HepG2 (cell line): ENCODE results near the gene ZC3H18. TPM values are rescaled to one million over a fixed set of nuclear protein-coding genes. Genes with fewer than 3 reads are reported as not detected.

Experiments
- ELK4 ChIP-seq: sonication (generic); formaldehyde crosslinking; IDR thresholded peaks from 2 replicates; pipeline ENCODE4 v1.9.0; 2021; ENCODE audit warnings: missing genetic modification reagents, borderline replicate concordance
- GTF3A ChIP-seq: sonication (generic); formaldehyde crosslinking; conservative IDR thresholded peaks from 2 replicates; pipeline ENCODE4 v1.4.0; 2020; ENCODE audit warnings: mild to moderate bottlenecking, missing genetic modification reagents
- SNRNP70 ChIP-seq: fragments of 200-400 bp; formaldehyde crosslinking; IDR thresholded peaks from 2 replicates; pipeline ENCODE4 v1.6.1; 2017; ENCODE audit warnings: mild to moderate bottlenecking, low read depth, low read length, moderate library complexity
- polyA plus RNA-seq, 8 experiments: library from polyadenylated mRNA; depleted of rRNA in 3 of 8; stranded (reverse) in 7 of 8; unstranded in 1 of 8; fragments of >200 nt; fragmentation: Illumina TruSeq in 4 of 8; extraction: Trizol in 4 of 8; gene quantifications; 2 replicates each; pipeline versions ENCODE4 v1.2.1 to v1.2.3, GENCODE V29; 2011 to 2016; ENCODE audit warnings: low read depth in 4 of 8, missing spikeins in 1 of 8, mixed read lengths in 1 of 8; ENCODE audit not compliant: insufficient read depth in 1 of 8
- total RNA-seq, 5 experiments: library from RNA; depleted of rRNA; stranded (reverse); fragments of >200 nt; fragmentation: Illumina TruSeq; extraction: Trizol; gene quantifications; 2 replicates each; pipeline ENCODE4 v1.2.3, GENCODE V29; 2016; ENCODE audit warnings: low read depth in 1 of 5
- TF ChIP-seq, protein P1 (sequence below): sonication (generic); formaldehyde crosslinking; IDR thresholded peaks from 2 replicates; pipeline ENCODE4 v1.4.0; 2020; ENCODE audit warnings: missing genetic modification reagents
- TF ChIP-seq, protein P2 (sequence below): sonication (generic); formaldehyde crosslinking; IDR thresholded peaks from 2 replicates; pipeline ENCODE4 v1.5.0; 2020; ENCODE audit warnings: mild to moderate bottlenecking, missing genetic modification reagents
- TF ChIP-seq, protein P3 (sequence below): sonication (generic); formaldehyde crosslinking; IDR thresholded peaks from 2 replicates; pipeline ENCODE4 v1.4.0; 2020; ENCODE audit warnings: mild to moderate bottlenecking, missing genetic modification reagents
- TF ChIP-seq, protein P4 (sequence below): sonication (generic); formaldehyde crosslinking; IDR thresholded peaks from 2 replicates; pipeline ENCODE4 v1.5.0; 2020; ENCODE audit warnings: mild to moderate bottlenecking, missing genetic modification reagents, moderate library complexity

The ZC3H18 gene
- total and polyA plus RNA-seq, 2 of the 13 experiments (the other 11 are each of a cell fraction or from before 2014, with no cell fraction given), result 11.2 to 27.4 TPM

- TF ChIP-seq, protein P1, sequence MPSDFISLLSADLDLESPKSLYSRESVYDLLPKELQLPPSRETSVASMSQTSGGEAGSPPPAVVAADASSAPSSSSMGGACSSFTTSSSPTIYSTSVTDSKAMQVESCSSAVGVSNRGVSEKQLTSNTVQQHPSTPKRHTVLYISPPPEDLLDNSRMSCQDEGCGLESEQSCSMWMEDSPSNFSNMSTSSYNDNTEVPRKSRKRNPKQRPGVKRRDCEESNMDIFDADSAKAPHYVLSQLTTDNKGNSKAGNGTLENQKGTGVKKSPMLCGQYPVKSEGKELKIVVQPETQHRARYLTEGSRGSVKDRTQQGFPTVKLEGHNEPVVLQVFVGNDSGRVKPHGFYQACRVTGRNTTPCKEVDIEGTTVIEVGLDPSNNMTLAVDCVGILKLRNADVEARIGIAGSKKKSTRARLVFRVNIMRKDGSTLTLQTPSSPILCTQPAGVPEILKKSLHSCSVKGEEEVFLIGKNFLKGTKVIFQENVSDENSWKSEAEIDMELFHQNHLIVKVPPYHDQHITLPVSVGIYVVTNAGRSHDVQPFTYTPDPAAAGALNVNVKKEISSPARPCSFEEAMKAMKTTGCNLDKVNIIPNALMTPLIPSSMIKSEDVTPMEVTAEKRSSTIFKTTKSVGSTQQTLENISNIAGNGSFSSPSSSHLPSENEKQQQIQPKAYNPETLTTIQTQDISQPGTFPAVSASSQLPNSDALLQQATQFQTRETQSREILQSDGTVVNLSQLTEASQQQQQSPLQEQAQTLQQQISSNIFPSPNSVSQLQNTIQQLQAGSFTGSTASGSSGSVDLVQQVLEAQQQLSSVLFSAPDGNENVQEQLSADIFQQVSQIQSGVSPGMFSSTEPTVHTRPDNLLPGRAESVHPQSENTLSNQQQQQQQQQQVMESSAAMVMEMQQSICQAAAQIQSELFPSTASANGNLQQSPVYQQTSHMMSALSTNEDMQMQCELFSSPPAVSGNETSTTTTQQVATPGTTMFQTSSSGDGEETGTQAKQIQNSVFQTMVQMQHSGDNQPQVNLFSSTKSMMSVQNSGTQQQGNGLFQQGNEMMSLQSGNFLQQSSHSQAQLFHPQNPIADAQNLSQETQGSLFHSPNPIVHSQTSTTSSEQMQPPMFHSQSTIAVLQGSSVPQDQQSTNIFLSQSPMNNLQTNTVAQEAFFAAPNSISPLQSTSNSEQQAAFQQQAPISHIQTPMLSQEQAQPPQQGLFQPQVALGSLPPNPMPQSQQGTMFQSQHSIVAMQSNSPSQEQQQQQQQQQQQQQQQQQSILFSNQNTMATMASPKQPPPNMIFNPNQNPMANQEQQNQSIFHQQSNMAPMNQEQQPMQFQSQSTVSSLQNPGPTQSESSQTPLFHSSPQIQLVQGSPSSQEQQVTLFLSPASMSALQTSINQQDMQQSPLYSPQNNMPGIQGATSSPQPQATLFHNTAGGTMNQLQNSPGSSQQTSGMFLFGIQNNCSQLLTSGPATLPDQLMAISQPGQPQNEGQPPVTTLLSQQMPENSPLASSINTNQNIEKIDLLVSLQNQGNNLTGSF (CRISPR knock-in tag), result peak; percentile 99
- TF ChIP-seq ELK4 (CRISPR knock-in tag) (peak; percentile 85; the same call in 1 of the 2 replicates), SNRNP70 (no peak), GTF3A (CRISPR knock-in tag) (0 out of 2 replicates have a peak, but pooled peaks have one; percentile 44)
- TF ChIP-seq, protein P2, sequence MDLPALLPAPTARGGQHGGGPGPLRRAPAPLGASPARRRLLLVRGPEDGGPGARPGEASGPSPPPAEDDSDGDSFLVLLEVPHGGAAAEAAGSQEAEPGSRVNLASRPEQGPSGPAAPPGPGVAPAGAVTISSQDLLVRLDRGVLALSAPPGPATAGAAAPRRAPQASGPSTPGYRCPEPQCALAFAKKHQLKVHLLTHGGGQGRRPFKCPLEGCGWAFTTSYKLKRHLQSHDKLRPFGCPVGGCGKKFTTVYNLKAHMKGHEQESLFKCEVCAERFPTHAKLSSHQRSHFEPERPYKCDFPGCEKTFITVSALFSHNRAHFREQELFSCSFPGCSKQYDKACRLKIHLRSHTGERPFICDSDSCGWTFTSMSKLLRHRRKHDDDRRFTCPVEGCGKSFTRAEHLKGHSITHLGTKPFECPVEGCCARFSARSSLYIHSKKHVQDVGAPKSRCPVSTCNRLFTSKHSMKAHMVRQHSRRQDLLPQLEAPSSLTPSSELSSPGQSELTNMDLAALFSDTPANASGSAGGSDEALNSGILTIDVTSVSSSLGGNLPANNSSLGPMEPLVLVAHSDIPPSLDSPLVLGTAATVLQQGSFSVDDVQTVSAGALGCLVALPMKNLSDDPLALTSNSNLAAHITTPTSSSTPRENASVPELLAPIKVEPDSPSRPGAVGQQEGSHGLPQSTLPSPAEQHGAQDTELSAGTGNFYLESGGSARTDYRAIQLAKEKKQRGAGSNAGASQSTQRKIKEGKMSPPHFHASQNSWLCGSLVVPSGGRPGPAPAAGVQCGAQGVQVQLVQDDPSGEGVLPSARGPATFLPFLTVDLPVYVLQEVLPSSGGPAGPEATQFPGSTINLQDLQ (CRISPR knock-in tag), result peak; percentile 97
- TF ChIP-seq, protein P3, sequence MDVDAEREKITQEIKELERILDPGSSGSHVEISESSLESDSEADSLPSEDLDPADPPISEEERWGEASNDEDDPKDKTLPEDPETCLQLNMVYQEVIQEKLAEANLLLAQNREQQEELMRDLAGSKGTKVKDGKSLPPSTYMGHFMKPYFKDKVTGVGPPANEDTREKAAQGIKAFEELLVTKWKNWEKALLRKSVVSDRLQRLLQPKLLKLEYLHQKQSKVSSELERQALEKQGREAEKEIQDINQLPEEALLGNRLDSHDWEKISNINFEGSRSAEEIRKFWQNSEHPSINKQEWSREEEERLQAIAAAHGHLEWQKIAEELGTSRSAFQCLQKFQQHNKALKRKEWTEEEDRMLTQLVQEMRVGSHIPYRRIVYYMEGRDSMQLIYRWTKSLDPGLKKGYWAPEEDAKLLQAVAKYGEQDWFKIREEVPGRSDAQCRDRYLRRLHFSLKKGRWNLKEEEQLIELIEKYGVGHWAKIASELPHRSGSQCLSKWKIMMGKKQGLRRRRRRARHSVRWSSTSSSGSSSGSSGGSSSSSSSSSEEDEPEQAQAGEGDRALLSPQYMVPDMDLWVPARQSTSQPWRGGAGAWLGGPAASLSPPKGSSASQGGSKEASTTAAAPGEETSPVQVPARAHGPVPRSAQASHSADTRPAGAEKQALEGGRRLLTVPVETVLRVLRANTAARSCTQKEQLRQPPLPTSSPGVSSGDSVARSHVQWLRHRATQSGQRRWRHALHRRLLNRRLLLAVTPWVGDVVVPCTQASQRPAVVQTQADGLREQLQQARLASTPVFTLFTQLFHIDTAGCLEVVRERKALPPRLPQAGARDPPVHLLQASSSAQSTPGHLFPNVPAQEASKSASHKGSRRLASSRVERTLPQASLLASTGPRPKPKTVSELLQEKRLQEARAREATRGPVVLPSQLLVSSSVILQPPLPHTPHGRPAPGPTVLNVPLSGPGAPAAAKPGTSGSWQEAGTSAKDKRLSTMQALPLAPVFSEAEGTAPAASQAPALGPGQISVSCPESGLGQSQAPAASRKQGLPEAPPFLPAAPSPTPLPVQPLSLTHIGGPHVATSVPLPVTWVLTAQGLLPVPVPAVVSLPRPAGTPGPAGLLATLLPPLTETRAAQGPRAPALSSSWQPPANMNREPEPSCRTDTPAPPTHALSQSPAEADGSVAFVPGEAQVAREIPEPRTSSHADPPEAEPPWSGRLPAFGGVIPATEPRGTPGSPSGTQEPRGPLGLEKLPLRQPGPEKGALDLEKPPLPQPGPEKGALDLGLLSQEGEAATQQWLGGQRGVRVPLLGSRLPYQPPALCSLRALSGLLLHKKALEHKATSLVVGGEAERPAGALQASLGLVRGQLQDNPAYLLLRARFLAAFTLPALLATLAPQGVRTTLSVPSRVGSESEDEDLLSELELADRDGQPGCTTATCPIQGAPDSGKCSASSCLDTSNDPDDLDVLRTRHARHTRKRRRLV (CRISPR knock-in tag), result peak; percentile 95; the same call in 1 of the 2 replicates
- TF ChIP-seq, protein P4, sequence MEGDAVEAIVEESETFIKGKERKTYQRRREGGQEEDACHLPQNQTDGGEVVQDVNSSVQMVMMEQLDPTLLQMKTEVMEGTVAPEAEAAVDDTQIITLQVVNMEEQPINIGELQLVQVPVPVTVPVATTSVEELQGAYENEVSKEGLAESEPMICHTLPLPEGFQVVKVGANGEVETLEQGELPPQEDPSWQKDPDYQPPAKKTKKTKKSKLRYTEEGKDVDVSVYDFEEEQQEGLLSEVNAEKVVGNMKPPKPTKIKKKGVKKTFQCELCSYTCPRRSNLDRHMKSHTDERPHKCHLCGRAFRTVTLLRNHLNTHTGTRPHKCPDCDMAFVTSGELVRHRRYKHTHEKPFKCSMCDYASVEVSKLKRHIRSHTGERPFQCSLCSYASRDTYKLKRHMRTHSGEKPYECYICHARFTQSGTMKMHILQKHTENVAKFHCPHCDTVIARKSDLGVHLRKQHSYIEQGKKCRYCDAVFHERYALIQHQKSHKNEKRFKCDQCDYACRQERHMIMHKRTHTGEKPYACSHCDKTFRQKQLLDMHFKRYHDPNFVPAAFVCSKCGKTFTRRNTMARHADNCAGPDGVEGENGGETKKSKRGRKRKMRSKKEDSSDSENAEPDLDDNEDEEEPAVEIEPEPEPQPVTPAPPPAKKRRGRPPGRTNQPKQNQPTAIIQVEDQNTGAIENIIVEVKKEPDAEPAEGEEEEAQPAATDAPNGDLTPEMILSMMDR, result peak; percentile 31; the same call in 1 of the 2 replicates
These were observed 9.3 kb upstream of the ZC3H18 start (continued) for GRCh38 chr16:88560714-88561484.
